HepG2 (cell line): ENCODE results near the gene PIF1. TPM values are rescaled to one million over a fixed set of nuclear protein-coding genes. Genes with fewer than 3 reads are reported as not detected.

Experiments used
- ESRRA ChIP-seq: sonication (generic); formaldehyde crosslinking; IDR thresholded peaks from 2 replicates; pipeline ENCODE4 v1.5.1; 2020; ENCODE audit warnings: mild to moderate bottlenecking, low read depth, missing genetic modification reagents
- FOSL1 ChIP-seq: sonication (generic); formaldehyde crosslinking; IDR thresholded peaks from 2 replicates; pipeline ENCODE4 v1.9.0; 2021; ENCODE audit warnings: missing genetic modification reagents, borderline replicate concordance
- HNF4G ChIP-seq, 2 experiments: sonication (generic) in 1 of 2; formaldehyde crosslinking in 1 of 2; IDR thresholded peaks; 2 replicates each; pipeline versions ENCODE4 v1.4.0 to v1.6.1; 2011 to 2020; ENCODE audit warnings: borderline replicate concordance in 2 of 2, low read depth in 2 of 2, mild to moderate bottlenecking in 2 of 2, low read length in 1 of 2, missing genetic modification reagents in 1 of 2, moderate library complexity in 1 of 2
- MEIS1 ChIP-seq: sonication (generic); formaldehyde crosslinking; IDR thresholded peaks from 2 replicates; pipeline ENCODE4 v1.9.0; 2021; ENCODE audit warnings: mild to moderate bottlenecking, missing genetic modification reagents, moderate library complexity, borderline replicate concordance
- NFYC ChIP-seq: IDR thresholded peaks from 2 replicates; pipeline ENCODE4 v1.6.1; 2016; ENCODE audit warnings: missing genetic modification reagents, missing compliant biosample characterization
- POGZ ChIP-seq: sonication (generic); formaldehyde crosslinking; IDR thresholded peaks from 2 replicates; pipeline ENCODE4 v1.4.0; 2020; ENCODE audit warnings: mild to moderate bottlenecking, missing genetic modification reagents
- REPIN1 ChIP-seq: sonication (generic); formaldehyde crosslinking; IDR thresholded peaks from 2 replicates; pipeline ENCODE4 v1.8.0; 2022; ENCODE audit warnings: missing genetic modification reagents, low read depth, mild to moderate bottlenecking, borderline replicate concordance
- SMC3 ChIP-seq: IDR thresholded peaks from 2 replicates; pipeline ENCODE4 v1.6.1; 2011; ENCODE audit warnings: low read length, improper control_type of control experiment
- TEAD2 ChIP-seq: sonication (generic); formaldehyde crosslinking; IDR thresholded peaks from 2 replicates; pipeline ENCODE4 v1.9.0; 2021; ENCODE audit warnings: missing genetic modification reagents
- YEATS2 ChIP-seq: sonication (generic); formaldehyde crosslinking; IDR thresholded peaks from 2 replicates; pipeline ENCODE4 v1.4.0; 2020; ENCODE audit warnings: missing genetic modification reagents, borderline replicate concordance
- ZFP41 ChIP-seq: sonication (generic); formaldehyde crosslinking; IDR thresholded peaks from 2 replicates; pipeline ENCODE4 v1.4.0; 2020; ENCODE audit warnings: mild to moderate bottlenecking, missing genetic modification reagents, borderline replicate concordance
- ZNF224 ChIP-seq: sonication (generic); formaldehyde crosslinking; IDR thresholded peaks from 2 replicates; pipeline ENCODE4 v1.5.0; 2020; ENCODE audit warnings: mild to moderate bottlenecking, missing genetic modification reagents
- ZNF230 ChIP-seq: sonication (generic); formaldehyde crosslinking; IDR thresholded peaks from 2 replicates; pipeline ENCODE4 v1.4.0; 2020; ENCODE audit warnings: mild to moderate bottlenecking, missing genetic modification reagents
- ZNF547 ChIP-seq: sonication (generic); formaldehyde crosslinking; IDR thresholded peaks from 2 replicates; pipeline ENCODE4 v1.5.1; 2020; ENCODE audit warnings: mild to moderate bottlenecking, missing genetic modification reagents
- ZNF549 ChIP-seq: sonication (generic); formaldehyde crosslinking; IDR thresholded peaks from 2 replicates; pipeline ENCODE4 v1.5.0; 2020; ENCODE audit warnings: missing genetic modification reagents
- ZNF562 ChIP-seq: sonication (generic); formaldehyde crosslinking; IDR thresholded peaks from 2 replicates; pipeline ENCODE4 v1.8.0; 2022; ENCODE audit warnings: missing genetic modification reagents, borderline replicate concordance
- ZNF766 ChIP-seq: sonication (generic); formaldehyde crosslinking; IDR thresholded peaks from 2 replicates; pipeline ENCODE4 v1.5.0; 2020; ENCODE audit warnings: missing genetic modification reagents, borderline replicate concordance
- polyA plus RNA-seq, 8 experiments: library from polyadenylated mRNA; depleted of rRNA in 3 of 8; stranded (reverse) in 7 of 8; unstranded in 1 of 8; fragments of >200 nt; fragmentation: Illumina TruSeq in 4 of 8; extraction: Trizol in 4 of 8; gene quantifications; 2 replicates each; pipeline versions ENCODE4 v1.2.1 to v1.2.3, GENCODE V29; 2011 to 2016; ENCODE audit warnings: low read depth in 4 of 8, missing spikeins in 1 of 8, mixed read lengths in 1 of 8; ENCODE audit not compliant: insufficient read depth in 1 of 8
- total RNA-seq, 5 experiments: library from RNA; depleted of rRNA; stranded (reverse); fragments of >200 nt; fragmentation: Illumina TruSeq; extraction: Trizol; gene quantifications; 2 replicates each; pipeline ENCODE4 v1.2.3, GENCODE V29; 2016; ENCODE audit warnings: low read depth in 1 of 5
- TF ChIP-seq, protein P1 (sequence below): sonication (generic); formaldehyde crosslinking; IDR thresholded peaks from 2 replicates; pipeline ENCODE4 v1.5.0; 2020; ENCODE audit warnings: missing genetic modification reagents, mild to moderate bottlenecking, borderline replicate concordance
- TF ChIP-seq, protein P2 (sequence below): sonication (generic); formaldehyde crosslinking; IDR thresholded peaks from 2 replicates; pipeline ENCODE4 v1.8.1; 2022; ENCODE audit warnings: mild to moderate bottlenecking, missing genetic modification reagents
- TF ChIP-seq, protein P3 (sequence below): sonication (generic); formaldehyde crosslinking; conservative IDR thresholded peaks from 2 replicates; pipeline ENCODE4 v1.8.0; 2022; ENCODE audit warnings: mild to moderate bottlenecking, moderate library complexity, missing genetic modification reagents
- TF ChIP-seq, protein P4 (sequence below): sonication (generic); formaldehyde crosslinking; IDR thresholded peaks from 2 replicates; pipeline ENCODE4 v1.4.0; 2020; ENCODE audit warnings: missing genetic modification reagents
- TF ChIP-seq, protein P5 (sequence below): sonication (generic); formaldehyde crosslinking; IDR thresholded peaks from 2 replicates; pipeline ENCODE4 v1.5.1; 2020; ENCODE audit warnings: missing genetic modification reagents, mild to moderate bottlenecking, borderline replicate concordance

The PIF1 gene
- total and polyA plus RNA-seq, 2 of the 13 experiments (the other 11 are each of a cell fraction or from before 2014, with no cell fraction given): 18.5 to 19.7 TPM

DNA sequence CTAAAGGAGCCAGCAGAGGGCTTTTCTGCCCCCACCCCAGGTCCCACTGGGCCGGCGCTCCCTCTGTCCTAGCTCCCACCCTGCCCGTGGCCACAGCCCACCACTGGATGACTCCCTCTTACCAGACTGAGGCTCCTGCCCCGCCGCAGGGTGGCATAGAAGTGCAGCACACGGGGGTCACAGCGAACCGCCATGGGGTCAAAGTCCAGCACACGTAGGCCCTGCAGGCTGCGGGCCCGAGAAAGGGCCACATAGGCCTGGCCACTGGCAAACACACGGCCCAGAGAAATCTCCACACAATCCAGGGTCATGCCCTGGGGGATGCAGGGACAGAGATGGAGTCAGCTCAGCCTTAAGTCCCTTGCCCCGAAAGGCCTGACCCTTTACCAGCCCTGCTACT lies 9.0 kb downstream of the PIF1 start (continued):
- TF ChIP-seq ESRRA (0 out of 2 replicates have a peak, but pooled peaks have one; percentile 66), NFYC (CRISPR knock-in tag) (no peak; the same call in 1 of the 2 replicates), ZNF230 (CRISPR knock-in tag) (no peak), ZNF547 (CRISPR knock-in tag) (no peak), TEAD2 (CRISPR knock-in tag) (no peak), ZNF562 (CRISPR knock-in tag) (no peak), ZNF766 (CRISPR knock-in tag) (no peak), ZFP41 (no peak), SMC3 (no peak), ZNF549 (CRISPR knock-in tag) (no peak), HNF4G (IDR thresholded peaks at IDR 0.05; ENCODE audit: borderline replicate concordance, low read depth, low read length) (peak; percentile 96), HNF4G (CRISPR knock-in tag; IDR thresholded peaks at IDR 0.05; ENCODE audit: borderline replicate concordance, low read depth) (peak; percentile 93), ZNF224 (no peak), REPIN1 (CRISPR knock-in tag) (0 out of 2 replicates have a peak, but pooled peaks have one; percentile 47), FOSL1 (CRISPR knock-in tag) (no peak), YEATS2 (CRISPR knock-in tag) (peak; percentile 54; the same call in 1 of the 2 replicates), POGZ (CRISPR knock-in tag) (peak; percentile 44; the same call in 1 of the 2 replicates), MEIS1 (CRISPR knock-in tag) (no peak)
- TF ChIP-seq, protein P1, sequence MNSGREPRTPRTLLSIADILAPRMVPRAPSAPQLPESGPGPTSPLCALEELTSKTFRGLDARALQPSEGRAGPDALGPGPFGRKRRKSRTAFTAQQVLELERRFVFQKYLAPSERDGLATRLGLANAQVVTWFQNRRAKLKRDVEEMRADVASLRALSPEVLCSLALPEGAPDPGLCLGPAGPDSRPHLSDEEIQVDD (CRISPR knock-in tag): no peak
- TF ChIP-seq, protein P2, sequence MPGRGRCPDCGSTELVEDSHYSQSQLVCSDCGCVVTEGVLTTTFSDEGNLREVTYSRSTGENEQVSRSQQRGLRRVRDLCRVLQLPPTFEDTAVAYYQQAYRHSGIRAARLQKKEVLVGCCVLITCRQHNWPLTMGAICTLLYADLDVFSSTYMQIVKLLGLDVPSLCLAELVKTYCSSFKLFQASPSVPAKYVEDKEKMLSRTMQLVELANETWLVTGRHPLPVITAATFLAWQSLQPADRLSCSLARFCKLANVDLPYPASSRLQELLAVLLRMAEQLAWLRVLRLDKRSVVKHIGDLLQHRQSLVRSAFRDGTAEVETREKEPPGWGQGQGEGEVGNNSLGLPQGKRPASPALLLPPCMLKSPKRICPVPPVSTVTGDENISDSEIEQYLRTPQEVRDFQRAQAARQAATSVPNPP: no peak
- TF ChIP-seq, protein P3, sequence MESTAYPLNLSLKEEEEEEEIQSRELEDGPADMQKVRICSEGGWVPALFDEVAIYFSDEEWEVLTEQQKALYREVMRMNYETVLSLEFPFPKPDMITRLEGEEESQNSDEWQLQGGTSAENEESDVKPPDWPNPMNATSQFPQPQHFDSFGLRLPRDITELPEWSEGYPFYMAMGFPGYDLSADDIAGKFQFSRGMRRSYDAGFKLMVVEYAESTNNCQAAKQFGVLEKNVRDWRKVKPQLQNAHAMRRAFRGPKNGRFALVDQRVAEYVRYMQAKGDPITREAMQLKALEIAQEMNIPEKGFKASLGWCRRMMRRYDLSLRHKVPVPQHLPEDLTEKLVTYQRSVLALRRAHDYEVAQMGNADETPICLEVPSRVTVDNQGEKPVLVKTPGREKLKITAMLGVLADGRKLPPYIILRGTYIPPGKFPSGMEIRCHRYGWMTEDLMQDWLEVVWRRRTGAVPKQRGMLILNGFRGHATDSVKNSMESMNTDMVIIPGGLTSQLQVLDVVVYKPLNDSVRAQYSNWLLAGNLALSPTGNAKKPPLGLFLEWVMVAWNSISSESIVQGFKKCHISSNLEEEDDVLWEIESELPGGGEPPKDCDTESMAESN (CRISPR knock-in tag): no peak
- TF ChIP-seq, protein P4, sequence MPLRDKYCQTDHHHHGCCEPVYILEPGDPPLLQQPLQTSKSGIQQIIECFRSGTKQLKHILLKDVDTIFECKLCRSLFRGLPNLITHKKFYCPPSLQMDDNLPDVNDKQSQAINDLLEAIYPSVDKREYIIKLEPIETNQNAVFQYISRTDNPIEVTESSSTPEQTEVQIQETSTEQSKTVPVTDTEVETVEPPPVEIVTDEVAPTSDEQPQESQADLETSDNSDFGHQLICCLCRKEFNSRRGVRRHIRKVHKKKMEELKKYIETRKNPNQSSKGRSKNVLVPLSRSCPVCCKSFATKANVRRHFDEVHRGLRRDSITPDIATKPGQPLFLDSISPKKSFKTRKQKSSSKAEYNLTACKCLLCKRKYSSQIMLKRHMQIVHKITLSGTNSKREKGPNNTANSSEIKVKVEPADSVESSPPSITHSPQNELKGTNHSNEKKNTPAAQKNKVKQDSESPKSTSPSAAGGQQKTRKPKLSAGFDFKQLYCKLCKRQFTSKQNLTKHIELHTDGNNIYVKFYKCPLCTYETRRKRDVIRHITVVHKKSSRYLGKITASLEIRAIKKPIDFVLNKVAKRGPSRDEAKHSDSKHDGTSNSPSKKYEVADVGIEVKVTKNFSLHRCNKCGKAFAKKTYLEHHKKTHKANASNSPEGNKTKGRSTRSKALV: no peak
- TF ChIP-seq, protein P5, sequence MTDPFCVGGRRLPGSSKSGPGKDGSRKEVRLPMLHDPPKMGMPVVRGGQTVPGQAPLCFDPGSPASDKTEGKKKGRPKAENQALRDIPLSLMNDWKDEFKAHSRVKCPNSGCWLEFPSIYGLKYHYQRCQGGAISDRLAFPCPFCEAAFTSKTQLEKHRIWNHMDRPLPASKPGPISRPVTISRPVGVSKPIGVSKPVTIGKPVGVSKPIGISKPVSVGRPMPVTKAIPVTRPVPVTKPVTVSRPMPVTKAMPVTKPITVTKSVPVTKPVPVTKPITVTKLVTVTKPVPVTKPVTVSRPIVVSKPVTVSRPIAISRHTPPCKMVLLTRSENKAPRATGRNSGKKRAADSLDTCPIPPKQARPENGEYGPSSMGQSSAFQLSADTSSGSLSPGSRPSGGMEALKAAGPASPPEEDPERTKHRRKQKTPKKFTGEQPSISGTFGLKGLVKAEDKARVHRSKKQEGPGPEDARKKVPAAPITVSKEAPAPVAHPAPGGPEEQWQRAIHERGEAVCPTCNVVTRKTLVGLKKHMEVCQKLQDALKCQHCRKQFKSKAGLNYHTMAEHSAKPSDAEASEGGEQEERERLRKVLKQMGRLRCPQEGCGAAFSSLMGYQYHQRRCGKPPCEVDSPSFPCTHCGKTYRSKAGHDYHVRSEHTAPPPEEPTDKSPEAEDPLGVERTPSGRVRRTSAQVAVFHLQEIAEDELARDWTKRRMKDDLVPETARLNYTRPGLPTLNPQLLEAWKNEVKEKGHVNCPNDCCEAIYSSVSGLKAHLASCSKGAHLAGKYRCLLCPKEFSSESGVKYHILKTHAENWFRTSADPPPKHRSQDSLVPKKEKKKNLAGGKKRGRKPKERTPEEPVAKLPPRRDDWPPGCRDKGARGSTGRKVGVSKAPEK (CRISPR knock-in tag): no peak
